Measurements from ENCODE around the gene HOXD4.

DNA sequence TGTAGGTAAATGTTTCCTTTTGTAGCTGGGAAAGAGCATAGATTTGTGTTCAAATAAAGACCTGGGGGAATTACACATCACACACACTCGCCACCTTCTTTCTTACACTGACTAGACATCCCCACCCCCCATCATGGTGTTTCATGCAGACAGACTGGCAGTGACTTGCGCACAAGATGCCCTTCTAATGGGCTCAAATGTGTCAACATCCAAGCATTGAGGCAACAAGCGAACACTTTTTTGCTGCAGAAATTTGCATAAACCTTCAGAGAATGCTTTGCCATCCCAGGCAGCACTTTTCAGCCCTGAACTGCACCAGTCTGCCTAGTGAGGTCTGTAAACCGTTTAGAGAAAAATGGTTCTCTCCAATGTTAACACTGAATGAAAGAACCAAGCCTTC, 17.3 kb upstream of the HOXD4 start:
- TF ChIP-seq, protein P1, sequence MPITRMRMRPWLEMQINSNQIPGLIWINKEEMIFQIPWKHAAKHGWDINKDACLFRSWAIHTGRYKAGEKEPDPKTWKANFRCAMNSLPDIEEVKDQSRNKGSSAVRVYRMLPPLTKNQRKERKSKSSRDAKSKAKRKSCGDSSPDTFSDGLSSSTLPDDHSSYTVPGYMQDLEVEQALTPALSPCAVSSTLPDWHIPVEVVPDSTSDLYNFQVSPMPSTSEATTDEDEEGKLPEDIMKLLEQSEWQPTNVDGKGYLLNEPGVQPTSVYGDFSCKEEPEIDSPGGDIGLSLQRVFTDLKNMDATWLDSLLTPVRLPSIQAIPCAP (CRISPR knock-in tag; IDR thresholded peaks at IDR 0.05): no peak
- TF ChIP-seq, protein P2, sequence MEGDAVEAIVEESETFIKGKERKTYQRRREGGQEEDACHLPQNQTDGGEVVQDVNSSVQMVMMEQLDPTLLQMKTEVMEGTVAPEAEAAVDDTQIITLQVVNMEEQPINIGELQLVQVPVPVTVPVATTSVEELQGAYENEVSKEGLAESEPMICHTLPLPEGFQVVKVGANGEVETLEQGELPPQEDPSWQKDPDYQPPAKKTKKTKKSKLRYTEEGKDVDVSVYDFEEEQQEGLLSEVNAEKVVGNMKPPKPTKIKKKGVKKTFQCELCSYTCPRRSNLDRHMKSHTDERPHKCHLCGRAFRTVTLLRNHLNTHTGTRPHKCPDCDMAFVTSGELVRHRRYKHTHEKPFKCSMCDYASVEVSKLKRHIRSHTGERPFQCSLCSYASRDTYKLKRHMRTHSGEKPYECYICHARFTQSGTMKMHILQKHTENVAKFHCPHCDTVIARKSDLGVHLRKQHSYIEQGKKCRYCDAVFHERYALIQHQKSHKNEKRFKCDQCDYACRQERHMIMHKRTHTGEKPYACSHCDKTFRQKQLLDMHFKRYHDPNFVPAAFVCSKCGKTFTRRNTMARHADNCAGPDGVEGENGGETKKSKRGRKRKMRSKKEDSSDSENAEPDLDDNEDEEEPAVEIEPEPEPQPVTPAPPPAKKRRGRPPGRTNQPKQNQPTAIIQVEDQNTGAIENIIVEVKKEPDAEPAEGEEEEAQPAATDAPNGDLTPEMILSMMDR (IDR thresholded peaks at IDR 0.05): no peak
- TF ChIP-seq FOXP1 (CRISPR knock-in tag; IDR thresholded peaks at IDR 0.05; ENCODE audit: borderline replicate concordance) (no peak), NFYB (CRISPR knock-in tag; conservative IDR thresholded peaks at IDR 0.05; ENCODE audit: low read depth) (no peak), IRF2 (CRISPR knock-in tag; IDR thresholded peaks at IDR 0.05; ENCODE audit: borderline replicate concordance, low read depth) (no peak)
- TF ChIP-seq, protein P3, sequence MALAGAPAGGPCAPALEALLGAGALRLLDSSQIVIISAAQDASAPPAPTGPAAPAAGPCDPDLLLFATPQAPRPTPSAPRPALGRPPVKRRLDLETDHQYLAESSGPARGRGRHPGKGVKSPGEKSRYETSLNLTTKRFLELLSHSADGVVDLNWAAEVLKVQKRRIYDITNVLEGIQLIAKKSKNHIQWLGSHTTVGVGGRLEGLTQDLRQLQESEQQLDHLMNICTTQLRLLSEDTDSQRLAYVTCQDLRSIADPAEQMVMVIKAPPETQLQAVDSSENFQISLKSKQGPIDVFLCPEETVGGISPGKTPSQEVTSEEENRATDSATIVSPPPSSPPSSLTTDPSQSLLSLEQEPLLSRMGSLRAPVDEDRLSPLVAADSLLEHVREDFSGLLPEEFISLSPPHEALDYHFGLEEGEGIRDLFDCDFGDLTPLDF (CRISPR knock-in tag; IDR thresholded peaks at IDR 0.05): no peak
